MM.1S (cell line): ENCODE data around the gene NPHP1.

ENCODE experiments used
- DNase-seq: peaks from one replicate; pipeline ENCODE4 v3.0.0-alpha.2; 2015
- H2AFZ ChIP-seq: fragments of 300-600 bp; sonication (generic); 2 replicates; pipeline ENCODE4 v1.6.0; 2016; ENCODE audit warnings: antibody characterized with exemption, low read length
- H3F3A ChIP-seq: fragments of 300-600 bp; sonication (generic); 2 replicates; pipeline ENCODE4 v1.6.1; 2016; ENCODE audit warnings: mild to moderate bottlenecking, antibody characterized with exemption, low read length, moderate library complexity, mixed read lengths; ENCODE audit not compliant: insufficient read depth
- H3K27ac ChIP-seq: fragments of 300-600 bp; sonication (generic); 2 replicates; pipeline ENCODE4 v1.5.1; 2016; ENCODE audit warnings: mild to moderate bottlenecking, low read length
- H3K27me3 ChIP-seq: fragments of 300-600 bp; sonication (generic); replicated peaks from 2 replicates; pipeline ENCODE4 v1.6.0; 2016; ENCODE audit warnings: low read length; ENCODE audit not compliant: insufficient read depth
- H3K36me3 ChIP-seq: fragments of 300-600 bp; sonication (generic); replicated peaks from 2 replicates; pipeline ENCODE4 v1.6.1; 2016; ENCODE audit warnings: mild to moderate bottlenecking, low read length, mixed read lengths; ENCODE audit not compliant: insufficient read depth
- H3K4me1 ChIP-seq: fragments of 300-600 bp; sonication (generic); 2 replicates; pipeline ENCODE4 v1.6.1; 2016; ENCODE audit warnings: low read length, mixed read lengths
- H3K4me2 ChIP-seq: fragments of 300-600 bp; sonication (generic); 2 replicates; pipeline ENCODE4 v1.6.0; 2016; ENCODE audit warnings: low read depth, low read length
- H3K4me3 ChIP-seq: fragments of 300-600 bp; sonication (generic); 2 replicates; pipeline ENCODE4 v1.5.1; 2016; ENCODE audit warnings: low read length, mixed read lengths
- H3K79me2 ChIP-seq: fragments of 300-600 bp; sonication (generic); 2 replicates; pipeline ENCODE4 v1.6.1; 2016; ENCODE audit warnings: mixed run types, low read length, mixed read lengths
- H3K9ac ChIP-seq: fragments of 300-600 bp; sonication (generic); 2 replicates; pipeline ENCODE4 v1.6.1; 2016; ENCODE audit warnings: low read length, mixed read lengths
- H3K9me2 ChIP-seq: fragments of 300-600 bp; sonication (generic); replicated peaks from 2 replicates; pipeline ENCODE4 v1.6.1; 2016; ENCODE audit warnings: mild to moderate bottlenecking, low read length, mixed read lengths; ENCODE audit not compliant: insufficient read depth
- H3K9me3 ChIP-seq: fragments of 300-600 bp; sonication (generic); replicated peaks from 2 replicates; pipeline ENCODE4 v1.6.1; 2016; ENCODE audit warnings: mild to moderate bottlenecking, low read length, mixed read lengths; ENCODE audit not compliant: insufficient read depth
- H4K20me1 ChIP-seq: fragments of 300-600 bp; sonication (generic); 2 replicates; pipeline ENCODE4 v1.6.1; 2016; ENCODE audit warnings: mild to moderate bottlenecking, low read length, moderate library complexity, mixed read lengths; ENCODE audit not compliant: insufficient read depth
- CTCF ChIP-seq: fragments of 300-600 bp; sonication (generic); IDR thresholded peaks from 2 replicates; pipeline ENCODE4 v1.5.1; 2016; ENCODE audit warnings: antibody characterized with exemption, low read length, mixed read lengths
- EZH2 ChIP-seq: fragments of 300-600 bp; sonication (generic); optimal IDR thresholded peaks from 2 replicates; pipeline ENCODE3; 2017; ENCODE audit warnings: low read depth, mild to moderate bottlenecking, antibody characterized with exemption, low read length, mixed read lengths
- EZH2phosphoT487 ChIP-seq: fragments of 300-600 bp; sonication (generic); IDR thresholded peaks from 2 replicates; pipeline ENCODE4 v1.6.1; 2018; ENCODE audit warnings: antibody characterized with exemption, low read length

The NPHP1 gene

GRCh38 chr2:110173523-110173922, 31.3 kb downstream of the NPHP1 start:
- no peak overlapping the region for H3K27ac ChIP-seq
- DNase-seq = no peak
- H3K4me2 ChIP-seq = no peak overlapping the region
- H3K4me1 ChIP-seq = no peaks in the 10 kb centered on the region
- H3K4me3 ChIP-seq = no peak overlapping the region
- H2AFZ ChIP-seq = no peak overlapping the region
- H3F3A ChIP-seq = no peaks in the 10 kb centered on the region
- H3K9me3 ChIP-seq = no peaks in the 10 kb centered on the region
- H3K9ac ChIP-seq = no peak overlapping the region
- H4K20me1 ChIP-seq = no peaks in the 10 kb centered on the region
- no peaks in the 10 kb centered on the region for H3K27me3 ChIP-seq
- no peaks in the 10 kb centered on the region for H3K9me2 ChIP-seq
- no peaks in the 10 kb centered on the region for H3K79me2 ChIP-seq
- TF ChIP-seq EZH2phosphoT487 (no peak), CTCF (no peak), EZH2 (no peak)
- no peaks in the 10 kb centered on the region for H3K36me3 ChIP-seq

GRCh38 chr2:110172506-110172905, 32.3 kb downstream of the NPHP1 start:
- Histone ChIP-seq H3K9me3 (no peaks in the 10 kb centered on the region), H3K27ac (no peak overlapping the region), H3K9me2 (no peaks in the 10 kb centered on the region), H3K36me3 (no peaks in the 10 kb centered on the region), H3K4me1 (no peaks in the 10 kb centered on the region), H3F3A (no peaks in the 10 kb centered on the region), H2AFZ (no peak overlapping the region), H3K79me2 (no peaks in the 10 kb centered on the region), H3K9ac (no peak overlapping the region), H3K4me3 (no peak overlapping the region), H3K27me3 (no peaks in the 10 kb centered on the region), H4K20me1 (no peaks in the 10 kb centered on the region), H3K4me2 (no peak overlapping the region)
- TF ChIP-seq EZH2 = no peak
- no peak for TF ChIP-seq EZH2phosphoT487
- no peak for TF ChIP-seq CTCF
- DNase-seq = no peak

GRCh38 chr2:110170102-110170501, 34.7 kb downstream of the NPHP1 start:
- H3K27me3 ChIP-seq = no peaks in the 10 kb centered on the region
- TF ChIP-seq EZH2 (no peak), CTCF (no peak)
- no peak for DNase-seq
- H3K79me2 ChIP-seq = no peaks in the 10 kb centered on the region
- H3K9ac ChIP-seq = no peak overlapping the region
- H3K9me3 ChIP-seq = no peaks in the 10 kb centered on the region
- H3K4me2 ChIP-seq = no peak overlapping the region
- no peaks in the 10 kb centered on the region for H3K4me1 ChIP-seq
- no peak overlapping the region for H3K4me3 ChIP-seq
- H2AFZ ChIP-seq = no peak overlapping the region
- H3K36me3 ChIP-seq = no peaks in the 10 kb centered on the region
- no peaks in the 10 kb centered on the region for H3K9me2 ChIP-seq
- no peak overlapping the region for H3K27ac ChIP-seq
- no peaks in the 10 kb centered on the region for H3F3A ChIP-seq
- H4K20me1 ChIP-seq = no peaks in the 10 kb centered on the region
